Ishikawa (cell line): Measurements from ENCODE around the gene KICS2.

ENCODE experiments used
- CEBPB ChIP-seq: IDR thresholded peaks from 2 replicates; pipeline ENCODE4 v1.6.1; 2012
- CREB1 ChIP-seq: IDR thresholded peaks from 2 replicates; pipeline ENCODE4 v1.6.1; 2012; ENCODE audit warnings: low read depth
- EGR1 ChIP-seq: IDR thresholded peaks from 2 replicates; pipeline ENCODE4 v1.6.1; 2012
- EP300 ChIP-seq: IDR thresholded peaks from 2 replicates; pipeline ENCODE4 v1.6.1; 2012; ENCODE audit warnings: borderline replicate concordance
- FOXM1 ChIP-seq: IDR thresholded peaks from 2 replicates; pipeline ENCODE4 v1.6.1; 2012; ENCODE audit warnings: low read depth, borderline replicate concordance
- MAX ChIP-seq: IDR thresholded peaks from 2 replicates; pipeline ENCODE4 v1.6.1; 2012
- NFIC ChIP-seq: IDR thresholded peaks from 2 replicates; pipeline ENCODE4 v1.6.1; 2012
- RAD21 ChIP-seq: IDR thresholded peaks from 2 replicates; pipeline ENCODE4 v1.6.1; 2012; ENCODE audit warnings: low read depth
- REST ChIP-seq: IDR thresholded peaks from 2 replicates; pipeline ENCODE4 v1.6.1; 2012; ENCODE audit warnings: low read depth, mild to moderate bottlenecking
- TAF1 ChIP-seq: IDR thresholded peaks from 2 replicates; pipeline ENCODE4 v1.6.1; 2012; ENCODE audit warnings: low read depth, mild to moderate bottlenecking
- TCF12 ChIP-seq: IDR thresholded peaks from 2 replicates; pipeline ENCODE4 v1.6.1; 2012; ENCODE audit warnings: low read depth
- TEAD4 ChIP-seq: IDR thresholded peaks from 2 replicates; pipeline ENCODE4 v1.6.1; 2012
- YY1 ChIP-seq: IDR thresholded peaks from 2 replicates; pipeline ENCODE4 v1.6.1; 2012; ENCODE audit warnings: low read depth
- ZBTB7A ChIP-seq: IDR thresholded peaks from 2 replicates; pipeline ENCODE4 v1.6.1; 2012; ENCODE audit warnings: low read depth
- TF ChIP-seq, protein P1 (sequence below): IDR thresholded peaks from 2 replicates; pipeline ENCODE4 v1.6.1; 2012

Gene KICS2

GRCh38 chr12:64256166-64256800 lies 34.2 kb upstream of the KICS2 start:
- TF ChIP-seq YY1: no peak
- peak; percentile 98 for TF ChIP-seq RAD21
- TF ChIP-seq ZBTB7A: no peak
- TF ChIP-seq EP300: no peak
- no peak for TF ChIP-seq CREB1
- TF ChIP-seq TEAD4: no peak

DNA sequence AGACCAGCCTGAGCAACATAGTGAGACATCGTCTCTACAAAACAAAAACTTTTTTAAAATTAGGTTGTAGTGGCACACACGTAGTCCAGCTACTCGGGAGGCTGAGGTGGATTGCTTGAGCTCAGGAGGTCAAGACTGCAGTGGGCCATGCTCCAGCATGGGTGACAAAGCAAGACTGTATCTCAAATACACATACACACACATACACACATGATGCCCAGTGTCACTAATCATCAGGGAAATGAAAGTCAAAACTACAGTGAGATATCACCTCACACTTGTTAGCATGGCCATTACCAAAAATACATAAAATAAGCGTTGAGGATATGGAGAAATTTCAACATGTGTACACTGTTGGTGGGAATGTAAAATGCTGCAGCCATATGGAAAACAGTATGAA lies 33.2 kb upstream of the KICS2 start:
- no peak for TF ChIP-seq CEBPB
- no peak for TF ChIP-seq NFIC
- no peak for TF ChIP-seq EP300
- TF ChIP-seq FOXM1: no peak
- TF ChIP-seq, protein P1, sequence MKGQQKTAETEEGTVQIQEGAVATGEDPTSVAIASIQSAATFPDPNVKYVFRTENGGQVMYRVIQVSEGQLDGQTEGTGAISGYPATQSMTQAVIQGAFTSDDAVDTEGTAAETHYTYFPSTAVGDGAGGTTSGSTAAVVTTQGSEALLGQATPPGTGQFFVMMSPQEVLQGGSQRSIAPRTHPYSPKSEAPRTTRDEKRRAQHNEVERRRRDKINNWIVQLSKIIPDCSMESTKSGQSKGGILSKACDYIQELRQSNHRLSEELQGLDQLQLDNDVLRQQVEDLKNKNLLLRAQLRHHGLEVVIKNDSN: no peak
- no peak for TF ChIP-seq EGR1
- TF ChIP-seq TEAD4: no peak
- no peak for TF ChIP-seq YY1
- no peak for TF ChIP-seq TAF1

DNA sequence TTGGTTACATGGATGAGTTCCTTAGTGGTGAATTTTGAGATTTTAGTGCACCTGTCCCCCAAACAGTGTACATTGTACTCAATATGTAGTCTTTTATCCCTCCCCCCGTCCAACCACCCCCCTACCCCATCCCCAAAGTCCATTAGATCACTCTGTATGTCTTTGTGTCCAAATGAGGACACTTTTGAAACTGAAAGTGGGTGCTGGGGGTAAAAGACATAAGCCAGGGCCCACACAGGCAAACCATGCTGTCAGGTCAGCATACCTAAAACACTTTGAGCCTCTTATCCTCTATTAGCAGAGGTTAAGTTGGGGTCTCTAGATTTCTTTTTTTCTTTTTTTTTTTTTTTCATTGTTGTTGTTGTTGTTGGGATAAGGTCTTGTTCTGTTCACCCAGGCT lies 31.3 kb upstream of the KICS2 start:
- TF ChIP-seq, protein P1: no peak
- TF ChIP-seq MAX: no peak
- no peak for TF ChIP-seq YY1
- TF ChIP-seq EGR1: no peak
- no peak for TF ChIP-seq REST
- TF ChIP-seq CEBPB: no peak
- TF ChIP-seq ZBTB7A: no peak
- TF ChIP-seq EP300: no peak
- no peak for TF ChIP-seq CREB1
- no peak for TF ChIP-seq TEAD4
- no peak for TF ChIP-seq TAF1
- no peak for TF ChIP-seq RAD21
- TF ChIP-seq FOXM1: no peak
- TF ChIP-seq TCF12: no peak
- no peak for TF ChIP-seq NFIC

DNA sequence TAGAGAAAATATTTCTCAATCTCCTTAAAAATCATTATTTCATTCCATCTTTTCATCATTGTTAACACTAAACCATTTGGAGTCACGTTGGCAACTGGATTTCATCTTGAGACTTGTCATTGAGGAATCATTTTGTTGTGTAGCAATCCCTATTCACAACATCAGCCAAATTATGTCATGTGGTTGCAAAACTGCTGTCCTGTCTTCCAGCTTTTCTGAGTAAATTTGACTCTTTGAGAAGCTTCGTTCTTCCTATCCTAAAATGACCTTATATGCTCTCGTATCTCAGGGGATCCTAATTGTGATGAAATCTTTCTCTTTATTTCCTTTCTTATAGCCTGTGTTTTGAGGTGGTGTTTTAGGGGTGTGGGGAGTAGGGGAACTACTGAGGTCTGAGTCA lies 30.6 kb upstream of the KICS2 start:
- TF ChIP-seq MAX (no peak), FOXM1 (no peak), RAD21 (no peak), TEAD4 (no peak), EP300 (no peak), NFIC (no peak), ZBTB7A (no peak), CEBPB (no peak)

GRCh38 chr12:64243809-64244208 lies 21.7 kb upstream of the KICS2 start:
- TF ChIP-seq, protein P1: no peak
- TF ChIP-seq CEBPB (no peak), YY1 (no peak), CREB1 (no peak), TCF12 (no peak), MAX (no peak), EGR1 (no peak), FOXM1 (no peak), TAF1 (no peak)

DNA sequence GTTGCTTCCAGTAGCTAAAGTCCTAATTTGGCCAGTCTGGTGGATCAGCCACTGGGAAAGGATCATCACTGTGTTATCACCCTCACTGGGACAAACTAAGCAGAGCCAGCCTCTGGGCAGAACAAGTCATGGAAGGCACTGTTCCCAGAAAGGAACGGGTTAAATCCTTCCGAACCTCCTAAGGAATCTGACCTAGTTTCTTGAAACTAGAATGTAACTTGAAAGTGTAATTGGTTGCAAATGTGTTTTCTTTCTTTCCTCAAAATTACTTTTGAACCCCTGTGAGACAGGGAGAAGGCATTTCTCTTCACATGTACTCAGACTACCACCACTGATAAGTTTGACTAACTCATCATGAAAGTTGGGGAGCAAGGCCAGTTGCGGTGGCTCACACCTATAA lies 18.7 kb upstream of the KICS2 start:
- no peak for TF ChIP-seq EP300
- no peak for TF ChIP-seq MAX
- no peak for TF ChIP-seq CREB1
- TF ChIP-seq RAD21: no peak
- no peak for TF ChIP-seq CEBPB
- no peak for TF ChIP-seq TEAD4
- no peak for TF ChIP-seq NFIC
- TF ChIP-seq TCF12: no peak
- TF ChIP-seq, protein P1: no peak
- no peak for TF ChIP-seq YY1
- no peak for TF ChIP-seq REST
- no peak for TF ChIP-seq FOXM1
- no peak for TF ChIP-seq ZBTB7A
- TF ChIP-seq TAF1: no peak
- no peak for TF ChIP-seq EGR1
